ENCODE data around the gene STK39.

GRCh38 chr2:168028362-168028761 is 219.0 kb downstream of the STK39 start:
- TF ChIP-seq, protein P1, sequence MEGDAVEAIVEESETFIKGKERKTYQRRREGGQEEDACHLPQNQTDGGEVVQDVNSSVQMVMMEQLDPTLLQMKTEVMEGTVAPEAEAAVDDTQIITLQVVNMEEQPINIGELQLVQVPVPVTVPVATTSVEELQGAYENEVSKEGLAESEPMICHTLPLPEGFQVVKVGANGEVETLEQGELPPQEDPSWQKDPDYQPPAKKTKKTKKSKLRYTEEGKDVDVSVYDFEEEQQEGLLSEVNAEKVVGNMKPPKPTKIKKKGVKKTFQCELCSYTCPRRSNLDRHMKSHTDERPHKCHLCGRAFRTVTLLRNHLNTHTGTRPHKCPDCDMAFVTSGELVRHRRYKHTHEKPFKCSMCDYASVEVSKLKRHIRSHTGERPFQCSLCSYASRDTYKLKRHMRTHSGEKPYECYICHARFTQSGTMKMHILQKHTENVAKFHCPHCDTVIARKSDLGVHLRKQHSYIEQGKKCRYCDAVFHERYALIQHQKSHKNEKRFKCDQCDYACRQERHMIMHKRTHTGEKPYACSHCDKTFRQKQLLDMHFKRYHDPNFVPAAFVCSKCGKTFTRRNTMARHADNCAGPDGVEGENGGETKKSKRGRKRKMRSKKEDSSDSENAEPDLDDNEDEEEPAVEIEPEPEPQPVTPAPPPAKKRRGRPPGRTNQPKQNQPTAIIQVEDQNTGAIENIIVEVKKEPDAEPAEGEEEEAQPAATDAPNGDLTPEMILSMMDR (optimal IDR thresholded peaks at IDR 0.05 in 1 of 3, IDR thresholded peaks at IDR 0.05 in 1 of 3, conservative IDR thresholded peaks at IDR 0.05 in 1 of 3; ENCODE audit: extremely low read depth in 1 of 3, insufficient read depth in 2 of 3, low read length in 3 of 3), result no peak
- TF ChIP-seq EZH2 (IDR thresholded peaks at IDR 0.05; ENCODE audit: low read length), result no peak
